Measurements from ENCODE around the gene EZH1.
A peak's percentile ranks its signal among the peaks of the same experiment; 100 is the strongest.

The EZH1 gene

DNA sequence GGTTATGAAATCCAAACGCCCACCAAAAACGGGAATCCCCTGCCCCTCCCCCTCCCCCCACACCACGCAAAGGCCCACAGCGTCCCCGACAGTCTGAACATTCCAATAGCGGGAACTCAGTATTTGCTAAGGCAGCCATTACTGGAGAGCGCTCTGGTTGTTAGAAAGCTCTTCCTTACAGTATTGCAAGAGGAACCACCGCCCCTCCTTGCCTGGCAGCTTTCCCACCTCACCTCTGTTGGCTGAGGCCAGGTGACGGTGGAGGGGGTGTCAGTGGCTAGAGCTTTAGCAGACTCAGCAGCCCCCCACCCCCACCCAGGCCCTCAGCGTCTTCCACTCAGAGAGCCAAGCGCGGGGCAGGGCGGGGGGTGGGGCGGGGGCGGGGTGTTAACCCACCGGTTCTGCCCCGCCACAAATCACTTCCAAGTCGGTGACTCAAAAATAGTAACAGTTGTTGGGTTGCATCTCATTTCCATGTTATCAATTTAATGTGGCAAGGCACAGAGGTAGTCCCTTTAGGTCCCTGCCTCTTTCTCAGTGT lies 65.8 kb downstream of the EZH1 start:
- H3K4me3 ChIP-seq (ENCODE audit: low read depth in 1 of 2, low read length in 2 of 2): peak overlapping the region; percentile 65 to 93
- H3K9me3 ChIP-seq (ENCODE audit: control insufficient read depth in 1 of 2, low read length in 2 of 2): no peaks in the 10 kb centered on the region
- H3K27me3 ChIP-seq (ENCODE audit: low read depth, low read length): no peaks in the 10 kb centered on the region
- H3K4me1 ChIP-seq (ENCODE audit: control insufficient read depth in 1 of 2, insufficient read depth in 2 of 2, low read length in 2 of 2): peaks cover 21 to 70% of the 10 kb centered on the region in 2 donors
- H3K36me3 ChIP-seq (ENCODE audit: control insufficient read depth in 1 of 2, insufficient read depth in 2 of 2, low read length in 2 of 2): no peaks in the 10 kb centered on the region
- peak overlapping the region; percentile 86 for H3K27ac ChIP-seq (ENCODE audit: low read length)

DNA sequence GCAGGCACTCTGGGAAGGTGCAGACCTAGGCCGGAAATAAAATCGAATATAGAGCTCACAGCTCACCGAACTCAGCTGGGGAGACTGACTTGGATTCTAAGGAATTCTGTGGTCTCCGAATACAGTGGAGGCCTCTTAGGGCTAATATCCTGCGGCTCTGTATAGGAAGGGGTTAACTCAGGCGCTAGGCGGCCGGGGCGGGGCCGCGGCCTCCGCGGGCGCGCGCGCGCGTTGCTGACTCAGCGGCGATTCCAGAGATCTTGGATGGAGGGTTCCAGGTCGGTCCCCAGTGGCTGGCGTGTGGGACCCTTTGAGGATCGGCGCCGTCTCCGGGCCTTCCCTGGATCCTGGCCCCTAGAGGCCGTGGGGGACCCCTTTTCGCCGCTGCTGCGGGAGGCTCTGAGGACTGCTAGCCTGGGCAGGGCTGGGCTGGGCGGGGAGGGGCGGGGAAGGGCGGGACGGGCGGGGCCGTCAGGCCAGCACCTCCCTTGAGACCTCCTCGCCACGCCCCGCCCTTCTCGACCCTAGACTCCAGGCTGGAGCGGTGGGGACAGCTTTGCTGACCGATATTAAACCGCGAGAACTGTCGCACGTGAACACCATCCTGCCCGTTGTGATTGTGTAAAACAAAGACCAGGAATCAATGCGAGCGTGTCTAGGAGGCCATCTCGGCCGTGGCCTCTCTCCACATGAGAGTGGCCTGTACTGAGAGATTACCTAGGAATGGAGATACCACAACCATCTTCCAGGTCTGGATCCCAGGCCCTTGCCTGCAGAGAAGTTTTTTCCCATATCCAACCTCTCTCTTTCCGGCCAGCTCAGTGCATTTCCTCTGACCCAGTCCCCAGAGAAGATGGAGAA lies 66.7 kb downstream of the EZH1 start:
- peaks cover 0 to 3% of the 10 kb centered on the region in 2 donors for H3K36me3 ChIP-seq (ENCODE audit: control insufficient read depth in 1 of 2, insufficient read depth in 2 of 2, low read length in 2 of 2)
- peak overlapping the region; percentile 65 to 93 for H3K4me3 ChIP-seq (ENCODE audit: low read depth in 1 of 2, low read length in 2 of 2)
- no peaks in the 10 kb centered on the region for H3K27me3 ChIP-seq (ENCODE audit: low read depth, low read length)
- H3K27ac ChIP-seq (ENCODE audit: low read length): peak overlapping the region; percentile 82
- no peaks in the 10 kb centered on the region for H3K9me3 ChIP-seq (ENCODE audit: control insufficient read depth in 1 of 2, low read length in 2 of 2)
- H3K4me1 ChIP-seq (ENCODE audit: control insufficient read depth in 1 of 2, insufficient read depth in 2 of 2, low read length in 2 of 2): peaks cover 21 to 70% of the 10 kb centered on the region in 2 donors

DNA sequence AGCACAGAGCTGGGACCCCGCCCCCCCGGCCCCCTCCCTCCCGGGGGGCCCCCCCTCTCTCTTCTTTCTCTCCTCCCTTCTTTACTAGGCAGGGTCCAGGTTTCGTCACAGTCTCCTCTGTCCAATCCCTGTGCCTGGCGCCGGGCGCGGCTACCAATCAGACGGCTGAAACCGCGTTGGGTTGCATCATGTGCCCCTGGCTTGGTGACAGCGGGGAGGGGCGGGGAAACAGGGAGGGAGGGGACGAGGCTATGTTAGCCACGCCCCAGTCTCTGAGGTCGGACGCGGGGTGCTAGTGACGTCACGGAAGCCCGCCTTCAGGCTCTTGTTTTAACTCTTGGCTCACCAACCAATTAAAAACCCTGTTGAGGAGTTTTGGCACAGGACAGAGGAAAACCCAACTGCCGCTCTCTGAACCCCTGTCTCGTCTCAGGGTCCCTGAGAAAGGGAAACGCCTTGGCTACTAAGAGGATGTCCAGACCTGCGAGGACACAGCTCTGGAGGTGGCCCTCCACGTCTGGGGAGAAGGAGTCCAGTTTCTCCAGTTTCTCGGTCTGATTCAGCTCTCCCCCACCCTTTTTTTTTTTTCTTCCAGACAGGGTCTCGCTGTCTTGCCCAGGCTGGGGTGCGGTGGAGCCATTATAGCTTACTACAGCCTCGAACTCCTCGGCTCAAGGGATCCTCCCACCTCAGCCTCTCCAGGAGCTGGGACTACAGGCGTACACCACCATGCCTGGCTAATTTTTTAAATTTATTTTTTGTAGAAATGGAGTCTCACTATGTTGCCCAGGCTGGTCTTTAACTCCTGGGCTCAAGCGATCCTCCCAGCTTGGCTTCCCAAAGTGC lies 67.6 kb downstream of the EZH1 start:
- peaks cover 0 to 10% of the 10 kb centered on the region in 2 donors for H3K36me3 ChIP-seq (ENCODE audit: control insufficient read depth in 1 of 2, insufficient read depth in 2 of 2, low read length in 2 of 2)
- H3K27ac ChIP-seq (ENCODE audit: low read length): peak overlapping the region; percentile 82
- H3K4me1 ChIP-seq (ENCODE audit: control insufficient read depth in 1 of 2, insufficient read depth in 2 of 2, low read length in 2 of 2): peaks cover 21 to 65% of the 10 kb centered on the region in 2 donors
- no peaks in the 10 kb centered on the region for H3K9me3 ChIP-seq (ENCODE audit: control insufficient read depth in 1 of 2, low read length in 2 of 2)
- H3K27me3 ChIP-seq (ENCODE audit: low read depth, low read length): no peaks in the 10 kb centered on the region
- H3K4me3 ChIP-seq (ENCODE audit: low read depth in 1 of 2, low read length in 2 of 2): peak overlapping the region; percentile 78 to 93

DNA sequence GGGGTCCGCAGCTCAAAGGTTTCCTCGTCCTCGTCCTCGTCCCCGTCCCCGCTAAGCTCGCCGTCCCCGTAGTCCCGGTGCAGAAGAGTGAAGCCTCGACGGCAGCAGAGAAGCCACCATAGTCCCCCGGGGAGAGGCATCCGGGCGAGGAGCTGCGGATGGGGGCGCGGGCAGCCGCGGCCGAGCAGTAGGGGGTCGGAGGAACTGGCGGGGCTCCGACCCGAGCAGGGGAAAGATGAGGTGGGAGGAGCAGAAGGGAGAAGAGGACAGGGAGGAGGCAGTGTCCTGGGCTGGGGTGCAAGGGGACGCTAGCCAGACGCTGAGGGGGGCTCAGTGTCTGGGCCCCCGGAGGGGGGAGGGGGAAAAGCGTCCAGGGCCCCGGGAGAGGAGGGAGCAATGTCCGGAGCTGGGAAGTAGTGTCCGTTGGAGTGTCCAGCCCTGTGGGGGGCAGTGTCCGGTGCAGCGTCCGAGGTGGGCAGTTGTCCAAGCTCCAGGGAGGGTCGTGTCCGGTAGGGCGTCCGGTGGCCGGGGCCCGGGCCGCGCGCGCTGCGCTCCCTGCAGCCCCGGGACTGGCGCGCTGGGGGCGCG lies 68.3 kb downstream of the EZH1 start, which contains the start of gene PLEKHH3:
Gene PLEKHH3 (minus strand): TSS at position 571 of the 588 bp plus-strand sequence. CDS start 431 bp downstream, at position 140.
- Histone ChIP-seq H3K27me3 (ENCODE audit: low read depth, low read length) (no peaks in the 10 kb centered on the region), H3K9me3 (ENCODE audit: control insufficient read depth in 1 of 2, low read length in 2 of 2) (no peaks in the 10 kb centered on the region), H3K4me3 (ENCODE audit: low read depth in 1 of 2, low read length in 2 of 2) (peak within 1 kb of the TSS; percentile 78 to 93), H3K4me1 (ENCODE audit: control insufficient read depth in 1 of 2, insufficient read depth in 2 of 2, low read length in 2 of 2) (peaks cover 15 to 58% of the 10 kb centered on the region in 2 donors), H3K36me3 (ENCODE audit: control insufficient read depth in 1 of 2, insufficient read depth in 2 of 2, low read length in 2 of 2) (peaks cover 0 to 17% of the 10 kb centered on the region in 2 donors), H3K27ac (ENCODE audit: low read length) (peak within 1 kb of the TSS; percentile 82)

DNA sequence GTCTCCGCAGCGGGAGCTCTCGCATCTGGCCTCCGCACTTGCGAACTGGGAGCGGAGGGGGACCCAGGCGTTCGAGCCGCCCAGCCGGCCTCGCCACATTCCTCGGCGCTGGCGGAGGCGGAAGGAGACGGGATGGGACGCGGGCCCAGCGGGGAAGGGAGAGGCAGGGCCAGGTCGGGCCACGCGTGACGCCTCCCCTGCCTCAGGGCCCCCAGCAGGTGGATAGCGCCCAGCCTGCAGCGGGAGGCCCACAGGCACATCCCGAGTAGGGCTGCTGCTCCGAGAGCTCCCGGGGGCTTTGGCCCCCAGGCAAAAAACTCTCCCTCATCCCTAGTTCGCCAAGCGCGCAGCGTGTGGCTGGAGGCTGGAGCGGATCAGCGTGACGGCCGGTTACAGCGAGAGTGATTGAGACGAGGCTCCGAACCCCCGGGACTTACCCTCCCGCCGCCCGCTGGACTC lies 68.8 kb downstream of the EZH1 start:
- Histone ChIP-seq H3K36me3 (ENCODE audit: control insufficient read depth in 1 of 2, insufficient read depth in 2 of 2, low read length in 2 of 2) (peaks cover 4 to 22% of the 10 kb centered on the region in 2 donors), H3K4me1 (ENCODE audit: control insufficient read depth in 1 of 2, insufficient read depth in 2 of 2, low read length in 2 of 2) (peaks cover 14 to 55% of the 10 kb centered on the region in 2 donors), H3K27ac (ENCODE audit: low read length) (peak overlapping the region; percentile 51), H3K4me3 (ENCODE audit: low read depth in 1 of 2, low read length in 2 of 2) (peak overlapping the region; percentile 78 to 93), H3K9me3 (ENCODE audit: control insufficient read depth in 1 of 2, low read length in 2 of 2) (no peaks in the 10 kb centered on the region), H3K27me3 (ENCODE audit: low read depth, low read length) (no peaks in the 10 kb centered on the region)

DNA sequence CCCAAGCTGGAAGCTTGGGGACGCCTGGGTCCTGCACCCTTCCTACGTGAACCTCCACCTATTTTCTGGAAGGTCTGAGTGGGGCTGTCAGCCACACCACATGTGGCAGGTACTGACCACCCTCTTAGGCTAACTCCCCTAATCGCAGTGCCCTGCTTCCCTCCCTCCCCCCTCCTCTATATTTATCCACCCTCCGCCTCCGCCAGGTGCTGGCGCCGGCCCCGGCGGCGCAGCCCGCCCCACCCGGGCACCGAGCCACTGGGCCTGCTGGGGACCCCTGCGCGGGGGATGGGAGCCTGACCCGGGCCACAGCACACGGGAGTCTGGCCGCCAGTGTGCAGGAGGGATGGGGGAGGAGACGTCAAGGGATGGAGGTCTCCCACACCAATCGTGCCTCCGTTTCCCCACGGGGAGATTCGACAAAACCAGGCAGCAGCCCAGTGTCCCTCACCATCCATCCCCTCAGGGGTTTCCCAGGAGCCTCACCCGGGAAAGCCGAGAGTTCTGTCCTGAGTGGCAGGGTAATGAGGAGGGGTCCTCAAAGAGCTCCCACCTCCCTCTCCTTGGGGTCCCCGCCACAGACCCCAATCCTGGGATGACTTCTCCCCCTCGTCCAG lies 69.4 kb downstream of the EZH1 start:
- Histone ChIP-seq H3K4me1 (ENCODE audit: control insufficient read depth in 1 of 2, insufficient read depth in 2 of 2, low read length in 2 of 2) (peaks cover 14 to 53% of the 10 kb centered on the region in 2 donors), H3K36me3 (ENCODE audit: control insufficient read depth in 1 of 2, insufficient read depth in 2 of 2, low read length in 2 of 2) (peaks cover 6 to 28% of the 10 kb centered on the region in 2 donors), H3K27me3 (ENCODE audit: low read depth, low read length) (no peaks in the 10 kb centered on the region), H3K4me3 (ENCODE audit: low read depth in 1 of 2, low read length in 2 of 2) (peak overlapping the region; percentile 78 to 93), H3K27ac (ENCODE audit: low read length) (peak overlapping the region; percentile 51), H3K9me3 (ENCODE audit: control insufficient read depth in 1 of 2, low read length in 2 of 2) (no peaks in the 10 kb centered on the region)

DNA sequence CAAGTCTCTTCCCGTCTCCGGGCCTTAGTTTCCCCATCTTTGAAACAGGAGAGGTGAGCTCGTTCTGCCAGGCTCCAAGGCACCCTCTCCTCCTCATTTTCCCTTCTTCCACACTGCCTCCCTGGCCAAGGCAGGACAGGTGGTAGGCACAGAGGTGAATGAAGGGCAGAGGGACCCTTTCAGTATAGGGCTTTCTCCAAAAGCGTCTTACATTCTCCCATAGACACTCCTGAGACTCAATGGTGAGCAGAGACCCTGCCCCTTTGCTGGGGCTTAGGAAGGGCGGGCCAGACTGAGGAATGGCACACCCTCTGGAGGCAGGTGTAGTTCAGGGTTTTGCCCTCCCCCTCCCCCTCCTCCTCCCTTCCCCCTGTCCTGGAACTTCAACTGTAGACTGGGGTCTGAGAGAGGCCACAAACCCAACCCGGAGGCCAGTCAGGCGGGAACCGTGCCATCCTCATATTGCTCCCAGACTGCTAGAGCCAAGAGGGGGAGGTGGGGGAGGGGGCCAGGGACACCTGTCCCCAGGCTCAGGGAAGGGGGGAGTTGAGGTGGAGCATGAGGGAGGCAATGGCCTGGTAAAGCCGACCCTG lies 70.0 kb downstream of the EZH1 start:
- peaks cover 14 to 46% of the 10 kb centered on the region in 2 donors for H3K4me1 ChIP-seq (ENCODE audit: control insufficient read depth in 1 of 2, insufficient read depth in 2 of 2, low read length in 2 of 2)

DNA sequence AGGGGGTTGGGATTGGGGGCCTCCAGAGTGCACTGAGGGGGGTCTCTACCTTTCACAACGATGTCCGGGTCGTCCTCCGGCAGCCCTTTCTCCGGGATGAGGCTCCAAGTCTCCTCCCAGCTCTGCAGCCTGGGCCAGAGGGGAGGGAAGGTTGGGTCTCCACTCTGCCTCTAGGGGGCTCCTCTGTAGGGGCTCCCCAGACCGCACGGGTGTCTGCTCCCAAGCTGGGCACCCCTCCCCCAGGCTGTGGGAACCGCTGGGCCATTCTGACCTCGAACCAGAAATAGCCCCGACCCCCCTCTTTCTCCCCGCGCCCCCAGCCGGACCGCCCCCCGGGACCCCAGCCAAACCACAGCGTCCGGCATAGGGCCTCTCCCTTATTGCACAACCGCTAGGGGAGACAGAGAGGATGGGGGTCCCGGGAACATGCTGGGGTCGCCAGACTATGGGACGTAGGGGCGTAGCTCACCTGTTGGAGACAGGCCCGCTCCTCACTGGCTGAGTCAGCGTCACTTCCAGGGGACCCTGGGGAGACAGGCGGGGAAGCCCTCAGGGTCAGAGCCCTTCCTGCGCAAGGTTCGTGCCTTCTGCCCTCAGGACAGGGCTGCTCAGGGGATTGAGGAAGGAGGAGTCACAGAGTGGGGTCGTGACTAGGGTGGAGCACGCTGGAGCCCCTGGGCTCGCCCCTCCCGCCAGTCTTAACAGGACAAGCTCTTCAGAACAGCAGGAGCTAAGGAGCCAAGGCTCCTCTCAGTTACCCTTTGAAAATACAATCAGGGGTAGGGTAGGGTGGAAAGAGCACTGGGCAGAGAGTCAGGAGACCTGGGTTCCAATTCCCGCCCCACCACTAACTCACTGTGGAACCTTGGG lies 70.7 kb downstream of the EZH1 start:
- no peaks in the 10 kb centered on the region for H3K9me3 ChIP-seq (ENCODE audit: control insufficient read depth in 1 of 2, low read length in 2 of 2)
- H3K4me3 ChIP-seq (ENCODE audit: low read depth in 1 of 2, low read length in 2 of 2): peak overlapping the region; percentile 78 to 93
- H3K4me1 ChIP-seq (ENCODE audit: control insufficient read depth in 1 of 2, insufficient read depth in 2 of 2, low read length in 2 of 2): peaks cover 11 to 41% of the 10 kb centered on the region in 2 donors
- H3K27ac ChIP-seq (ENCODE audit: low read length): peak overlapping the region; percentile 58
- no peaks in the 10 kb centered on the region for H3K27me3 ChIP-seq (ENCODE audit: low read depth, low read length)
- H3K36me3 ChIP-seq (ENCODE audit: control insufficient read depth in 1 of 2, insufficient read depth in 2 of 2, low read length in 2 of 2): peaks cover 6 to 35% of the 10 kb centered on the region in 2 donors

More for the DNA sequence above, 70.0 kb downstream of the EZH1 start:
- H3K4me3 ChIP-seq (ENCODE audit: low read depth in 1 of 2, low read length in 2 of 2): peak overlapping the region; percentile 78 to 93
- no peaks in the 10 kb centered on the region for H3K27me3 ChIP-seq (ENCODE audit: low read depth, low read length)
- peaks cover 6 to 30% of the 10 kb centered on the region in 2 donors for H3K36me3 ChIP-seq (ENCODE audit: control insufficient read depth in 1 of 2, insufficient read depth in 2 of 2, low read length in 2 of 2)
- peak overlapping the region; percentile 58 for H3K27ac ChIP-seq (ENCODE audit: low read length)
- H3K9me3 ChIP-seq (ENCODE audit: control insufficient read depth in 1 of 2, low read length in 2 of 2): no peaks in the 10 kb centered on the region

DNA sequence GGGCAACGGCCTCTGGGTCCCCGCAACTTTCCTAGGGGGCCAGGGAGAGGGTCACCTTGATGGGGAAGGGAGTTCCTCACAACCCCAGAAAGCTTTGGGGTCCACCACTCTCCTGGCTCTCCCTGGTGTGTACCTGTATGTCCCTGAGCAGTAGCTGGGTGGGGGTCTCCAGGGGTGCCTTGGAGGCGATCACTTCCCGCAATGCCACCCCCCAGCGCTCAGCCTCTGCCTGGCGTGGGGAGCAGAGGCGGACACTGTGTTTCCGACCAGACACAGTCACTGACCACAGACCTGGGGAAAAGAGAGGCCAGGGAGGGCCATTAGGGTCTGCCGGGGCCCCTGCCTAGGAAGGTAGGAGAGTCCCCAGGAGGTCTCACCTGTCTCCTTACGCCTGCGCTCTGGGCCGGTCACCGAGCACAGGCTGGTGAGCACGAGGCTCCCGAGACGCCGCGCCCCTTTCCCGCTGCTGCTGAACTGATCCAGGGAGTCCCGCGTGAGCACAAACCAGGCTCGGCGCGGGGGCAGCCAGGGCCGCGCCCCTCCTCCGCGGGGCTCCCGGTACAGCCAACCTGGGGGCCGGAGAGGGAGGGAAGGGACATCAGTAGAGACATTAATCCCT lies 71.5 kb downstream of the EZH1 start:
- Histone ChIP-seq H3K36me3 (ENCODE audit: control insufficient read depth in 1 of 2, insufficient read depth in 2 of 2, low read length in 2 of 2) (peaks cover 6 to 37% of the 10 kb centered on the region in 2 donors), H3K27me3 (ENCODE audit: low read depth, low read length) (no peaks in the 10 kb centered on the region), H3K9me3 (ENCODE audit: control insufficient read depth in 1 of 2, low read length in 2 of 2) (no peaks in the 10 kb centered on the region), H3K4me3 (ENCODE audit: low read depth in 1 of 2, low read length in 2 of 2) (peak overlapping the region in 1 of 2 donors; percentile 93), H3K27ac (ENCODE audit: low read length) (peak overlapping the region; percentile 4), H3K4me1 (ENCODE audit: control insufficient read depth in 1 of 2, insufficient read depth in 2 of 2, low read length in 2 of 2) (peaks cover 6 to 40% of the 10 kb centered on the region in 2 donors)
